ENCODE results near the gene TSHZ2.
"Not testable (repeated sequence)": the region's sequence is repeated elsewhere in the genome, so short reads cannot be mapped to it uniquely, and the experiment has no call there.

The TSHZ2 gene

DNA sequence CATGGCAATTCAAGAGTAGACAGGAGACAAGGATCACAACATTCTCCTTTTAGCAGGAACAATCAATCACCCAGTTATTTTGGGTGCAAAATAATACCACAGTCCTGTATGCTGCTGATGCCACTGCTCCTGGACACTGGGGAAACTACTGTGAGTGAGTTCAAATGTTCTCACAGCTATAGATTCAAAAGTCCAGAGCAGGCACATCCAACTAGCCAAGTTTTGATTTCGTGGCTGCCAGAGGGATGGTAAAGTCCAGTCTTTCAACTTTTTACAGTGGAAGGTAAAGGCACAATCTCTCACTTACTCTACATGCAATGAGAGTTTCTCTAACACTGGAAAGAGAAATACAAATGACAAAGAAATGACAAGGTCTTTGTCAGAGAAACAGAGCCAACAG lies 26.9 kb upstream of the TSHZ2 start:
- H3K4me3 Mint-ChIP-seq: no peak overlapping the region
- no peak overlapping the region for H3K27ac Mint-ChIP-seq
- no peaks in the 10 kb centered on the region for H3K36me3 Mint-ChIP-seq (ENCODE audit: low read depth)
- H3K27me3 Mint-ChIP-seq (ENCODE audit: low read depth): no peaks in the 10 kb centered on the region
- no peaks in the 10 kb centered on the region for H3K4me1 Mint-ChIP-seq (ENCODE audit: low read depth)
- no peaks in the 10 kb centered on the region for H3K9me3 Mint-ChIP-seq

GRCh38 chr20:52945862-52946522 lies 26.2 kb upstream of the TSHZ2 start:
- no peaks in the 10 kb centered on the region for H3K4me1 Mint-ChIP-seq (ENCODE audit: low read depth)
- no peaks in the 10 kb centered on the region for H3K36me3 Mint-ChIP-seq (ENCODE audit: low read depth)
- no peaks in the 10 kb centered on the region for H3K9me3 Mint-ChIP-seq
- H3K27ac Mint-ChIP-seq: no peak overlapping the region
- peaks cover 1% of the 10 kb centered on the region for H3K27me3 Mint-ChIP-seq (ENCODE audit: low read depth)
- no peak overlapping the region for H3K4me3 Mint-ChIP-seq

- Mint-ChIP-seq H3K36me3 (ENCODE audit: low read depth) (no peaks in the 10 kb centered on the region), H3K27me3 (ENCODE audit: low read depth) (peaks cover 3% of the 10 kb centered on the region), H3K9me3 (no peaks in the 10 kb centered on the region), H3K4me3 (no peak overlapping the region), H3K27ac (no peak overlapping the region), H3K4me1 (ENCODE audit: low read depth) (no peaks in the 10 kb centered on the region)
Measured at GRCh38 chr20:52948491-52948890, 23.7 kb upstream of the TSHZ2 start.

GRCh38 chr20:52953020-52953419 lies 19.1 kb upstream of the TSHZ2 start:
- Mint-ChIP-seq H3K4me3 (no peak overlapping the region), H3K4me1 (ENCODE audit: low read depth) (no peaks in the 10 kb centered on the region), H3K9me3 (no peaks in the 10 kb centered on the region), H3K27me3 (ENCODE audit: low read depth) (peaks cover 3% of the 10 kb centered on the region), H3K27ac (no peak overlapping the region), H3K36me3 (ENCODE audit: low read depth) (no peaks in the 10 kb centered on the region)

GRCh38 chr20:52954849-52955248 lies 17.3 kb upstream of the TSHZ2 start:
- peaks cover 3% of the 10 kb centered on the region for H3K27me3 Mint-ChIP-seq (ENCODE audit: low read depth)
- no peak overlapping the region for H3K27ac Mint-ChIP-seq
- no peaks in the 10 kb centered on the region for H3K9me3 Mint-ChIP-seq
- no peak overlapping the region for H3K4me3 Mint-ChIP-seq
- peaks cover 2% of the 10 kb centered on the region for H3K4me1 Mint-ChIP-seq (ENCODE audit: low read depth)
- no peaks in the 10 kb centered on the region for H3K36me3 Mint-ChIP-seq (ENCODE audit: low read depth)

- H3K4me1 Mint-ChIP-seq (ENCODE audit: low read depth): peaks cover 2% of the 10 kb centered on the region
- H3K27me3 Mint-ChIP-seq (ENCODE audit: low read depth): no peaks in the 10 kb centered on the region
- no peaks in the 10 kb centered on the region for H3K9me3 Mint-ChIP-seq
- H3K4me3 Mint-ChIP-seq: no peak overlapping the region
- H3K27ac Mint-ChIP-seq: no peak overlapping the region
- H3K36me3 Mint-ChIP-seq (ENCODE audit: low read depth): no peaks in the 10 kb centered on the region
Measured at GRCh38 chr20:52958211-52958610, 13.9 kb upstream of the TSHZ2 start.

- no peak overlapping the region for H3K4me3 Mint-ChIP-seq
- H3K27me3 Mint-ChIP-seq (ENCODE audit: low read depth): no peaks in the 10 kb centered on the region
- H3K36me3 Mint-ChIP-seq (ENCODE audit: low read depth): no peaks in the 10 kb centered on the region
- peak overlapping the region; percentile 26 for H3K27ac Mint-ChIP-seq
- H3K4me1 Mint-ChIP-seq (ENCODE audit: low read depth): peaks cover 6% of the 10 kb centered on the region
- H3K9me3 Mint-ChIP-seq: no peaks in the 10 kb centered on the region
Measured at GRCh38 chr20:52959125-52959524, 13.0 kb upstream of the TSHZ2 start.

GRCh38 chr20:52962183-52962582 lies 10.0 kb upstream of the TSHZ2 start:
- Mint-ChIP-seq H3K9me3 (no peaks in the 10 kb centered on the region), H3K27me3 (ENCODE audit: low read depth) (no peaks in the 10 kb centered on the region), H3K27ac (no peak overlapping the region), H3K4me1 (ENCODE audit: low read depth) (peaks cover 6% of the 10 kb centered on the region), H3K4me3 (no peak overlapping the region), H3K36me3 (ENCODE audit: low read depth) (no peaks in the 10 kb centered on the region)

DNA sequence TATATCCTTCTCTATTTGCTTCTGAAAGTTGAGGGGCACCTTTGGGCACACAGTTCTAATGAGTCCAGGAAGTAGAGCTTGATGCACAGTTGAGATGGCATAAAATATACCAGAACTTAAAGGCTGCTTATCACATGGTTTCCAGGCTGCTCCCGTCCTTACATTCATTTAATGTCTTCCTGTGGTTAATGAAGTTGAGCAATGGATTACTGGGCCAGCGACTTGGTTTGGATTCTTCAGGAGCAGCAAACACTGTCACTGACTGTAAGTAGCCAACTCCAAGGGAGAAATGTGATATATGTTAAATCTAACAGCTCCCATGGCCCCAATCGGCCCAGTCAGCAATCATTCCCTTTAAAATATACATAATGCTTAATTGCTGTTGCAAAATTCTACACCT lies 9.0 kb upstream of the TSHZ2 start:
- H3K4me3 Mint-ChIP-seq: no peak overlapping the region
- no peaks in the 10 kb centered on the region for H3K9me3 Mint-ChIP-seq
- H3K36me3 Mint-ChIP-seq (ENCODE audit: low read depth): peaks cover 1% of the 10 kb centered on the region
- H3K4me1 Mint-ChIP-seq (ENCODE audit: low read depth): peaks cover 6% of the 10 kb centered on the region
- no peak overlapping the region for H3K27ac Mint-ChIP-seq
- no peaks in the 10 kb centered on the region for H3K27me3 Mint-ChIP-seq (ENCODE audit: low read depth)

DNA sequence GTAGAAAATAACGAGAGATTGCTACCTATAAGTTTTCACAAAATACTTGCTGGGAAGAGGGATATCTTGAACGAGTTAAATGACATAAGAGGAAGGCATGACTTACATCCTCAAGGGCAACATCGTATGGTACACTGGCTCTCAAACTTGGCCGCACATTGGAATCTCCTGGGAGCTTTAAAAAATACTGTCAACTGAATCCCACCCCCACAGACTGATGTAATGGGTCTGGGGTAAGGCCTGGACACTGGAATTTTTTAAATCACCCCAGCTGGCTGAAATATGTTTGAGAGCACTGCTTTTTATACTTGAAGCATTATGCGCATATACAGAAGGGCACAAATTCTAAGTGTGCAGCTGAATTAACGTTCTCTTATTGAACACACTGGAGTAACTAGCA lies 8.0 kb upstream of the TSHZ2 start:
- Mint-ChIP-seq H3K36me3 (ENCODE audit: low read depth) (peaks cover 1% of the 10 kb centered on the region), H3K4me1 (ENCODE audit: low read depth) (peaks cover 4% of the 10 kb centered on the region), H3K9me3 (no peaks in the 10 kb centered on the region), H3K4me3 (no peak overlapping the region), H3K27ac (no peak overlapping the region), H3K27me3 (ENCODE audit: low read depth) (no peaks in the 10 kb centered on the region)

DNA sequence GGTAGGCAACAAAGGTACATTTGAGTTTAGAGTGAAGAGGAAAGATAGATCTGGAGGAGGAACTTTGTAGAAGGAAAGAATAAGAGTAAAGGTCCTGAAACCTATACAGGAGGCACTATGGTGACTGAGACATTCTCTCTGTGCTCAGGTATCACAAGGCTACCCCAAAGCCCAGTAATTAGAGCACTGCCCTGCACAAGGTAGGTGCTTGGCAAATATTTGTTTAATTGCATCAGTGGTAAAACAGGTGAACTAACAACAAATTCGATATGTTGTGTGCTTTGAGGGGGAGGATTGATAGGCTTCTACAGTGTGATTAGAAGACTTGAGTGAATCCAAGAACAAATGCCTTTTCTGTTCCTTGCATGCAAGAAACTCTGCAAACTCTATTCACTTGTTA lies 6.8 kb upstream of the TSHZ2 start:
- H3K9me3 Mint-ChIP-seq: no peaks in the 10 kb centered on the region

GRCh38 chr20:52965819-52966218 lies 6.3 kb upstream of the TSHZ2 start:
- Mint-ChIP-seq H3K4me3 (no peak overlapping the region), H3K27me3 (ENCODE audit: low read depth) (no peaks in the 10 kb centered on the region), H3K9me3 (no peaks in the 10 kb centered on the region), H3K4me1 (ENCODE audit: low read depth) (peaks cover 4% of the 10 kb centered on the region), H3K36me3 (ENCODE audit: low read depth) (peaks cover 1% of the 10 kb centered on the region), H3K27ac (no peak overlapping the region)

More for the DNA sequence above, 6.8 kb upstream of the TSHZ2 start:
- H3K4me1 Mint-ChIP-seq (ENCODE audit: low read depth): peaks cover 4% of the 10 kb centered on the region
- H3K4me3 Mint-ChIP-seq: no peak overlapping the region
- H3K27ac Mint-ChIP-seq: no peak overlapping the region
- peaks cover 1% of the 10 kb centered on the region for H3K36me3 Mint-ChIP-seq (ENCODE audit: low read depth)
- H3K27me3 Mint-ChIP-seq (ENCODE audit: low read depth): no peaks in the 10 kb centered on the region

- not testable (repeated sequence) for H3K27ac Mint-ChIP-seq; H3K36me3 Mint-ChIP-seq (ENCODE audit: low read depth); H3K9me3 Mint-ChIP-seq; H3K4me3 Mint-ChIP-seq; H3K27me3 Mint-ChIP-seq (ENCODE audit: low read depth); H3K4me1 Mint-ChIP-seq (ENCODE audit: low read depth)
Measured at GRCh38 chr20:52966543-52966942, 5.6 kb upstream of the TSHZ2 start.

GRCh38 chr20:52971498-52972189 lies 514 bp upstream of the TSHZ2 start:
- Mint-ChIP-seq H3K9me3 (no peaks in the 10 kb centered on the region), H3K27me3 (ENCODE audit: low read depth) (no peaks in the 10 kb centered on the region), H3K27ac (peak overlapping the region; percentile 74), H3K36me3 (ENCODE audit: low read depth) (peaks cover 6% of the 10 kb centered on the region), H3K4me3 (peak overlapping the region; percentile 81), H3K4me1 (ENCODE audit: low read depth) (peaks cover 21% of the 10 kb centered on the region)

GRCh38 chr20:52972965-52973819 lies 1.0 kb downstream of the TSHZ2 start:
- Mint-ChIP-seq H3K9me3 (no peaks in the 10 kb centered on the region), H3K27me3 (ENCODE audit: low read depth) (no peaks in the 10 kb centered on the region), H3K36me3 (ENCODE audit: low read depth) (peaks cover 4% of the 10 kb centered on the region), H3K4me1 (ENCODE audit: low read depth) (peaks cover 35% of the 10 kb centered on the region), H3K27ac (peak overlapping the region; percentile 90), H3K4me3 (peak overlapping the region; percentile 97)
